Thoracic aorta (tissue), 2 donors: ENCODE data around the gene C1QTNF2. TPM values are rescaled to one million over a fixed set of nuclear protein-coding genes. Genes with fewer than 3 reads are reported as not detected.
"Not testable (repeated sequence)": the region's sequence is repeated elsewhere in the genome, so short reads cannot be mapped to it uniquely, and the experiment has no call there.

ENCODE experiments used
- ATAC-seq: fragments of 150-250 bp; one replicate; pipeline ENCODE4 v1.8.0; 2017; ENCODE audit warnings: low read depth; ENCODE audit not compliant: insufficient number of reproducible peaks, low FRiP score
- DNase-seq: peaks from one replicate; pipeline ENCODE4 v3.0.0-alpha.2; 2020; ENCODE audit warnings: low spot score
- H3K27ac ChIP-seq, 2 donors: fragments of 200-600 bp; sonication (generic); 1 replicate in 1 of 2; 2 replicates in 1 of 2; pipeline ENCODE4 v1.5.1; 2016; ENCODE audit warnings: mild to moderate bottlenecking in 2 of 2, moderate library complexity in 2 of 2
- H3K27me3 ChIP-seq: fragments of 200-600 bp; sonication (generic); replicated peaks from 2 replicates; pipeline ENCODE4 v1.6.0; 2016; ENCODE audit warnings: mild to moderate bottlenecking; ENCODE audit not compliant: insufficient read depth
- H3K36me3 ChIP-seq: fragments of 200-600 bp; sonication (generic); one replicate; pipeline ENCODE4 v1.5.1; 2016
- H3K4me1 ChIP-seq, 2 donors: fragments of 200-600 bp; sonication (generic); 1 replicate in 1 of 2; 2 replicates in 1 of 2; pipeline versions ENCODE4 v1.5.1 to v1.6.0; 2016; ENCODE audit warnings: low read depth in 2 of 2, mild to moderate bottlenecking in 1 of 2; ENCODE audit not compliant: control insufficient read depth in 1 of 2
- H3K4me3 ChIP-seq: fragments of 200-600 bp; sonication (generic); 2 replicates; pipeline ENCODE4 v1.5.1; 2016; ENCODE audit warnings: mild to moderate bottlenecking
- H3K9me3 ChIP-seq: fragments of 200-600 bp; sonication (generic); 2 replicates; pipeline ENCODE4 v1.5.1; 2016
- CTCF ChIP-seq: fragments of 200-600 bp; sonication (generic); IDR thresholded peaks from one replicate; pipeline ENCODE4 v1.5.1; 2019; ENCODE audit warnings: antibody characterized with exemption
- total RNA-seq, 2 donors: library from RNA; depleted of rRNA; stranded (reverse); fragments of >200 nt; gene quantifications; one replicate each; pipeline versions ENCODE4 v1.1.0 to v1.2.3, GENCODE V29; 2016

Gene C1QTNF2
- total RNA-seq, 2 donors from 2014 or later = 8.3 to 13.8 TPM

- Histone ChIP-seq H3K9me3 (no peaks in the 10 kb centered on the region), H3K36me3 (no peaks in the 10 kb centered on the region), H3K4me3 (no peak overlapping the region), H3K4me1 (no peaks in the 10 kb centered on the region), H3K27me3 (no peaks in the 10 kb centered on the region), H3K27ac (no peak overlapping the region)
- DNase-seq (no peak), ATAC-seq (no peak)
- no peak for TF ChIP-seq CTCF
Observed at GRCh38 chr5:160339406-160340130, 30.9 kb downstream of the C1QTNF2 start.

- H3K4me3 ChIP-seq, H3K36me3 ChIP-seq, H3K27me3 ChIP-seq, H3K9me3 ChIP-seq, H3K27ac ChIP-seq, DNase-seq, ATAC-seq, H3K4me1 ChIP-seq: not testable (repeated sequence)
Observed at GRCh38 chr5:160334716-160335115, 35.7 kb downstream of the C1QTNF2 start.

GRCh38 chr5:160333721-160334120 lies 36.7 kb downstream of the C1QTNF2 start:
- no peaks in the 10 kb centered on the region for H3K4me1 ChIP-seq
- no peak overlapping the region for H3K4me3 ChIP-seq
- no peaks in the 10 kb centered on the region for H3K27me3 ChIP-seq
- ATAC-seq = no peak
- no peaks in the 10 kb centered on the region for H3K36me3 ChIP-seq
- no peaks in the 10 kb centered on the region for H3K9me3 ChIP-seq
- no peak overlapping the region for H3K27ac ChIP-seq
- no peak for TF ChIP-seq CTCF
- no peak for DNase-seq

GRCh38 chr5:160330212-160330611 lies 40.2 kb downstream of the C1QTNF2 start:
- ATAC-seq = no peak
- no peak overlapping the region for H3K4me3 ChIP-seq
- H3K4me1 ChIP-seq = no peaks in the 10 kb centered on the region
- no peak overlapping the region for H3K27ac ChIP-seq
- no peaks in the 10 kb centered on the region for H3K36me3 ChIP-seq
- H3K9me3 ChIP-seq = no peaks in the 10 kb centered on the region
- no peak for DNase-seq
- no peak for TF ChIP-seq CTCF
- H3K27me3 ChIP-seq = no peaks in the 10 kb centered on the region

GRCh38 chr5:160327818-160328217 lies 42.6 kb downstream of the C1QTNF2 start:
- Histone ChIP-seq H3K9me3 (no peaks in the 10 kb centered on the region), H3K4me1 (no peaks in the 10 kb centered on the region), H3K36me3 (no peaks in the 10 kb centered on the region), H3K4me3 (no peak overlapping the region), H3K27me3 (no peaks in the 10 kb centered on the region), H3K27ac (no peak overlapping the region)
- no peak for DNase-seq
- ATAC-seq = no peak
- no peak for TF ChIP-seq CTCF

- Histone ChIP-seq H3K9me3 (no peaks in the 10 kb centered on the region), H3K4me1 (no peaks in the 10 kb centered on the region), H3K27ac (no peak overlapping the region), H3K27me3 (no peaks in the 10 kb centered on the region), H3K4me3 (no peak overlapping the region), H3K36me3 (no peaks in the 10 kb centered on the region)
- no peak for TF ChIP-seq CTCF
- no peak for ATAC-seq
- DNase-seq = no peak
Observed at GRCh38 chr5:160326981-160327380, 43.4 kb downstream of the C1QTNF2 start.
